Measurements from ENCODE around the gene GUCY2D.

GRCh38 chr17:8057691-8058114, 55.3 kb downstream of the GUCY2D start:
- TF ChIP-seq SUZ12 (IDR thresholded peaks at IDR 0.05; ENCODE audit: extremely low read depth, insufficient read depth, insufficient read length), result no peak
- no peak for TF ChIP-seq ZNF274 (IDR thresholded peaks at IDR 0.05; ENCODE audit: low read depth, low read length)
- no peak for TF ChIP-seq YY1 (IDR thresholded peaks at IDR 0.05; ENCODE audit: insufficient read depth, insufficient read length)
